ENCODE measurements around the gene FHAD1.
A peak's percentile ranks its signal among the peaks of the same experiment; 100 is the strongest.

Gene FHAD1

DNA sequence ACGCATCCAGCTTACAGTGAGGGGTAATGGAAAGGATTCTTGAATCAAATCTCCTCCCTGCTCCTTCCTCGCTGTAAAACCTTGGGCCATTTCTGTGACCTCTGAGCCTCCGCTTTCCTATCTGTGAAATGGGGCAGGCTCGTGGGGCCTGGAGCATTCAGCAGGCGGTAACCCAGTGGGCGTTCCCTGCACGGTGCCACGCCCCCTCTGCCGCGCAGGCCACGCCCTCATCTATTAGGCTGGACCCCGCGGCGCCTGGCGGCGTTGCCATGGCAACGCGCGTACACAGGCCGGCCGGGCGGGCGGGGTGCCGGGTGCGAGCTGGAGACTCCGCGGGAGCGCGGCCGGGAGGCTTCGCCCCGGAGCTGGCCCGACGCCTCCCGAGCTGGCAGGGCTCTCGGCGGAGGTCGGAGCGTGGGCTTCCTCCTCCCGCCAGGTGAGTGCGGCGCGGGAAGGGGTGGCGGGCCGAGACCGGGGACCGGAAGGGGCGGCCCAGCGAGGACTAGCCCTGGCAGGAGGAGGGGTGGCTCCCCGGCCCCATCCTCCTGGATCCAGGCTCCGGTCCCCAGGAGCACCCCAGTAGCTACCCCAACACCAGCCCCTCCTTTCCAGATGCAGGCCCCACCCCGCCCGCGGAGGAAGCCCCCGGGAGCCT, at the start of gene FHAD1:
FHAD1 (plus strand) TSS at position 264 of the 655 bp plus-strand sequence. CDS start 4,562 bp downstream, outside the sequence.
- DNase-seq, result peak; percentile 62

DNA sequence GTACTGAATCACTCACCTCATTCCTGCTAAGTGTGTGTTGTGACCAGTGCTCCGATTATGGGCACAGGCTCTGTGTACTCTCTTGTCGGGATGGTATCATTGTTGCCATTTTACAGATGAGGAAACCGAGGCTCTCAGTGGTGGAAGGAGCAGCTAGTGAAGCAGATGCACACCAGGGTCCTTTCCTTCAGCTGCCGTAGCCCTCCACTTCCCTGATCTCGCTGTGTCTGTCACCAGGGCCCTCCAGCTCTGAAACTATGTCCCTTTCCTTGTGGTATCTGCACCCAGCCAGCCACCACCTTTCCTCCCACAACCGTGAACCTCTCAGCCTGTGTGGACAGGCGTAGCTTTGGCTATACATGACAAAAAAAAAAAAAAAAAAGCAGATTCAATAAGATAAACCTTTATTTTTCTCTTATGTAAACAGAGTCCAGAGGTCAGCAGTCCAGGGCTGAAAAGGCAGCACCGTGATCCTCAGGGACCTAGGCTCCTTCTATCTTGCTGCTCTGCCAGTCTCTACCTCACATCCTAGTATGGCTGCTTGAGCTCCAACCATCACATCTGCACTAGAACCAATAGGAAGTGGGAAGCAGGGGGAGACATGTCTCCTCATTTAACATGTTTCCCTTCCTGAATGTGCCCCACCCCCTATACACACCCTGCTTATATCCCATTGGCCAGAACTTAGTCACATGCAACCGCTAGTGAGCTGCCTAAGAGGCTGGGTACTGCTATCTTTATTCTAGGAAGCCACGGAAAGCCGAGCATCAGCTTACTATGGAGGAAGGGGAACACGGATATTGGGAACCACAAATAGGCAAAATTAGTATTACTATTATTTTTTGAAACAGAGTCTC, 49.2 kb upstream of the FHAD1 start:
- DNase-seq, result no peak

DNA sequence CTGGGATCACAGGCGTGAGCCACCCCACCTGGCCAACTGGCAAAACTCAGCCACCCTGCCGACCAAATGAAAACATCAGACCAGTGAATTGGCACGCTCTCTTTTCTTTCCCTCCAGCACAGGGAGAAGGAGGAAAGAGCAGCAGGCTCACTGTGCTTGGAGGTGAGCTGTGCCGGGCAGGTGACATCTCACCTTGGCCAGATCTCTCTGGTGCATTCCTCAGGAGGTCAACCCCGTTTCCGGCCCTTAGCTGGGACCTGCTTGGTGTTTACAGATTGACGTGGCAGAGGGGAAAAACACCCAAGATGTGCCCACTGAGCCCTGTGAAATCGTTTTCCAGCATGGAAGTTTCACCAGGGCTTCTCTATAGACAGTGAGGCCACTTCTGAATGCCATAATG, 48.3 kb upstream of the FHAD1 start:
- no peak for DNase-seq

DNA sequence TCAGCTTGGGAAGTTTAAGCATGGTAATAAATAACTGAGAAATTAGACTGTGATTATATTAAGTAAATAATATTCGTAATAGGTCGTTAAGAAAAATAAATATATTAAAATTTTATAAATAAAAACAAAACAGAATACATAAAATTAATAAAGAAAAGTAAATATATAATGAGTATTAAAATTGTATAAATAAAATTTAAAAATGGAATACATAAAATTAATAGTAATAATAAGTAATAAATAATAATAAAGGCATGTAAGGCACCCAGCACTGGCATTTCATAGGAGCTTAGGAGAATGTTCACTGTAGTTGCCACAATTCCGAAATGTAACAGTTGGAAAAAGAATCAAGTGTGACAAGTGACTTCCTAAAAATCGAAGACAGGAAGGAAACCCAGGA, 45.8 kb upstream of the FHAD1 start:
- no peak for DNase-seq

DNA sequence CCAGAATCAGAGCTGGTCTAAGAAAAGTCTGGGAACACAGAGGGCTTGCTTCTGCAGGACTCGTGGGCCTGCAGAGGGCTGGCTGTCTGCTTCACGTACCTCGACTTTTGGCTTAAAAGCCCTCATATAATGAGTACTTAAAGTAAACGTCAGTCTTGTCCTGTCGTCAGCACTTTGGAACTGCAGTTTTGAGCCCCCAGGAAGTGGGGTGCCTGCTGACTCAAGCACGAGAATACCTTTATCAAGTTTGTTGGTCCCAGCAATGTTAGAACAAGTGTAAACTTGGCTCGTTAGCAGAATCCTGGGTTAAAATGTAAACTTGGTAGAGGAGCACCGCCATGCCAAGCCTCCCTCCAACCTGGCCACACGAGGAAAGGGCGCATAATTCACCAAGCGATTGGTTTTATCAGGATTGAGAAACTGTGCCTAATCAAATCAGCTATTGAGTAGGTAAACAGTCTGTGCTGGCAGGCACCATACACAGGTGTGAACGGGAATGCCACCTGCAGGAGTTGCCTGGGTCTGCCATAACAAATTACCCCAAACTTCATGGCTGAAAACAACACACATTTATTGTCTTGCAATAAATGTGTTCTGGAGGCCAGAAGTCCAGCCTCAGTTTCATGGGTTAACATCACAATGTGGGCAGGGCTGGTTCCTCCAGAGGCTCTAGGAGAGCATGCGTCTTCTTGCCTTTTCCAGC, 45.0 kb upstream of the FHAD1 start:
- no peak for DNase-seq

DNA sequence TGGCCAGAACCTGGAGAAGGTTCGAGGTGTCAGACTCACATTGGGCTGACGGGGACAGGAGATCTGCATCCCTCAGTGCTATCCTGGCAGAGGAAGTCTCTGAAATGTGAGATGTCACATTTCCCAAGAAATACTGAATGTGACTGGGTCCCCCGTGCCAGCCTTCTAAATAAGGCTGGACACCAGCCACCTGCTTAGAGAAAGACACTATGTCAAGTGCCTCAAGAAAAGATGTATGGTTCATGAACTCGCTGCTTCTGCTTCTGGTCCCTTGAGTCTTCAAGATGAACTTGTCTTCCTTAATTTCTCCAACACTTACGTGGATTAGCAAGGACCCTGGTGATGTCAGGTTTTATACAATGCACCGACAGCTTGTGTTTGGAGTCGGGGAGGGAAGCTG, 42.1 kb upstream of the FHAD1 start:
- DNase-seq, result no peak

DNA sequence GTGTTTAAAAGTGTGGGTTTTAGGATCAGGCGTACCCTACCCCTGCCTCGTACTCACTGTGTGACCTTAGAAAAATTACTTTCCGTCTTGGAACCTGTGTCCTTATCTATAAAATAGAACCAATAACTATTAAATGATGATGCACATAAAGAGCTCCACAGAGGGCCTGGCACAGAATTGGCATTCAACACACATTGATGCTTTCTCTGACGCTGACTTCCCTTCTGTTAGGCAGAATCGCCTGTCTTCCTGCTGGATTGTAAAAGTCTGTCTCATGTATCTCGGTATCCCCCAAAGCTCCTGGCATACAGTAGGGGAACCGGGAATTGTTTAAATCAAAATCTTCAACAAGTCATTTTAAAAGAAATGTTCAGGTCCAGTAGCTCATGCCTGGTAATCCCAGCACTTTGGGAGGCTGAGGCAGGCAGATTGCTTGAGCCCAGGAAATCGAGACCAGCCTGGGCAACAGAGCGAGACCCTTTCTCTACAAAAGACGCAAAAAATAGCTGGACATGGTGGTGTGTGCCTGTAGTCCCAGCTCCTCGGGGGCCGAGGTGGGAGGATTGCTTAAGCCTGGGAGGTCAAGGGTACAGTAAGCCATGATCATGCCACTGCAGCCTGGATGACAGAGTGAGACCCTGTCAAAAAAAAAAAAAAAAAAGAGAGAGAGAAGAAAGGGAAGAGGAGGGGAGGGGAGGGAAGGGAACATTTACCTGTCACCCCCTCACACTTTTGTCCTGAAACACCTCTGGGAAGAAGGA, 41.3 kb upstream of the FHAD1 start:
- DNase-seq, result no peak

DNA sequence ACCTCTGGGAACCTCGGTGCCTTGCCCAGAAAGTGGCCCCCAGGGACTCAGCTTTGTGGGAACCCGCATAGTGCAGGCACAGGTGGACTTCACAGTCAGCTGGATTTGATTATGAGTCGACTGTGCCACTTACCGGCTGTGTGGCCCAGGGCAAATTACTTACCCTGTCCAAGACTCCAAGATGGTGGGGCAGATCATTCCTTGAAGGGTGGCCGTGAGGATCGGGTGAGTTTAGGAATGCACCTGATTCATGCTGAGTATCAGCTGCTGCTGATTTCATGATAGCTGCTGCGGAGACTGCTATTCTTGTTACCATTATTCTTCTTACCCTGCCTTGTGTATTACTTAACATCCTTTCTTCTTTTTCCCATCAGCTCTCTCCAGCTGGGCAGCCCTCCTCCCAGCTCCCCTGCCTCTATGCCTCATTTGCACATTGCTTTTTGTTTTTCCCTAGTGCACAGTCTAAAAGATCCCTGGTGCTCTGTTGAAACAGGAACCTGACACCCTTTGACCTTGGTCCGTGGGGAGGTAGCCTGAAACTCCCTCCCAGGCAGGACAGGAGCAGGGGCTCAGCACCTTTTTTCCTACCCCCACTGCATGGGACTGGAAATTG, 40.5 kb upstream of the FHAD1 start:
- no peak for DNase-seq

DNA sequence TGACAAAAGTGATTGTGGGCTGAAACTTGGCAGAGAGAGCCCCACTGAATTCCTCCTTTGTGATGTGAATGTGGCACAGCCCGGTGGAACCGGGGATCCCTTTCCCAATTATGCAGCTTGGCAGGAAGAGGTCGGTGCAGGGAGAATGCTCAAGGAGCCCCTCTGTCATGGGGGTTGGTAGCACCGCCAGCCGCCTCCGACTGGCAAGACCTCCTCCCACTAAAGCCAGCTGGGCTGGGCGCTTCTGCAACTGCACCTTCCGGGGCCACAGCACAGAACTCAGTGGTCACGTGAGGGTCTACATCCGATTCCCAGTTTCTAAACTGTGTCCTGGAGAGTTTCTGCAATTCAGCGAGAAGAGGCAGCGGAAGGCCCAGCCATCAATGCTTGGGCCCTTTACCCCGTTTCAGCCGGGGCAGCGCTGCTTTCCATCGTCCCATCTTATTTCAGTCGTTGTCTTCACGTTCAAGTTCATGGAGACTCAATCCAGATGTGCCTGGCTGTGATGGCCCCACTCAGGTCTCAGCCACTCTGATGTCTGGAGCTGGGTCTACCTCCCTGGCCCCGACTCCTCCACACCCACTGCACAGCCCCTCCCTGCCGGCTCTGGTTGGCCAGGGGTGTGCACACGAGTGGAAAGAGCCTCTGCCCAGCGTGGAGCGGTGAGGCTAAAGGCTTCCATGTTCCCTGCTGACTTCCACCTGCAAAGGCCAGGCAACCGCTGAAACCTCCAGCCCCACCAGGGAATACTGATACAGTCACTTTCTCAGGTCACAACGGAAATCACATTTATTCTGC, 39.8 kb upstream of the FHAD1 start:
- no peak for DNase-seq

DNA sequence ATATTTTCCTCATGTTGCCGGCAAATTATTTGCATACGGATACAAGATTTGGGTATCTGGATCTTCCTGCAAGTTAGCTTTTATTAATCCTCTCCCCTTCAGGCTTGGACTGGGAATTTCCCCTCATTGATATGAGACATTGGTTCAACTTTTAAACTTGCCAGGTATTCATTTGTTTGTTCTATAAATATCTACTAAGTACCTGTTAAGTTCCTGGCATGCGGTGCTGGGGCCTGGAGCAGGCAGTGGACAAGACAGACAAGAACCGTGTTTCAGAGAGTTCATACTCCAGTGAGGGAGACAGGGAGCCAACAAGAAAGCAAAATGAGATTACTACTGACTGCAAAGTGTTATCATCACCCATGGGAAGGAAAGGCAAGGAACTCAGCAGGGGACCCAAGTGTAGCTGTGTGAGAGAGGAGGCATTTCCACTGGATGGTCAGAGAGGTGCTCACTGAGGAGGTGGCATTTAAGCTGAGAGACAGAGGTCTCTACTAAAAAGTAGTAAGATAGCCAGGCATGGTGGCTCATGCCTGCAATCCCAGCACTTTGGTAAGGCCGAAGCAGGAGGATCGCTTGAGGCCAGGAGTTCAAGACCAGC, 39.1 kb upstream of the FHAD1 start:
- no peak for DNase-seq

DNA sequence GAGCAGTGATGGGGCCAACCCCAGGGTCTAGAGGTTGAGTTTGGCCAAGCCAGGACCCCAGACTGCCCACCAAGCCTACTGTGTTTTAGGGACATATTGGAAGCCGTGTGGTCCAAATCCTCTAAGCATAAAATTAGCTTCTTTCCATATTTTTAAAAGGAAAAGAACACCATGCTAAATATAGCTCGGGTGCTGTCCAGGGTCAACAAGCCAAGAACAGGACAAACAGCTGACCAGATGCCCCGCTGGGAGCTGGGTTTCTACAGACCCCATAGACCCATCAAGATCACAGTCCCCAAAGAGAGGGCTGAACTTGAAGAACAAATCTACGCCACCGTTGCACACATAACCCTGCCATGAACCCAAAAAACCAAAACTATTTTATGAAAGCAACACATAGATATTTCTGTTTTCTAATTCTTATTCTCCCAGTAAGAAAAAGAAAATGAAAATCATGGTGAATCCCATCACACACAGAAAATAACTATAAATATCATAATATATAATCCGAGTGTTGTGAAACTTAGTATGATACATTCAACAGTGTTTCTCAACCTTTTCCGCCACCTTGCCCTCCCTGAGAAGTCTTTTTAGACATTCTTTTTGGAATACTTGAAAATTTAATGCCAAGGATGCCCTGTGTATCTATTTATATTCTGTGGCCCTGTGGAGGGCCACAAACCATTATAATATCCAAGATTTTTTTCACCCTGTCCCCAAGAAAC, 36.2 kb upstream of the FHAD1 start:
- no peak for DNase-seq

DNA sequence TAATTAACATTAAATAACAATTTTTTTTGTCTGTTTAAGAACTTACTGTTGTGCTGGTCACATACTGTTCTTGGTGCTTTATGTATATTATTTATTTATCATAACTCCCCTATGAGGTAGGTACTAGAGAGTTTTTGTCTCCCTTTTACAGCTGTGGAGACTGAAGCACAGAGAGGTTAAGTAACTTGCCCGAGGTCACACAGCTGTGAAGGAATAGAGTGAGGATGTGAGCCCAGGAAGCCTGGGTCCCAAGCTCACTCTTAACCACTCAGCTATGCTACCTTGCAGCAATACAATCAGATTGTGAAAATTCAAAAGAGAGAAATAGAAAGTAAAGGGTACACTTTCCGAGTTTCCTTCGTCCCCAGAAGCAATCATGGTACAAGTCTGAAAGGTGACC, 35.6 kb upstream of the FHAD1 start:
- no peak for DNase-seq

DNA sequence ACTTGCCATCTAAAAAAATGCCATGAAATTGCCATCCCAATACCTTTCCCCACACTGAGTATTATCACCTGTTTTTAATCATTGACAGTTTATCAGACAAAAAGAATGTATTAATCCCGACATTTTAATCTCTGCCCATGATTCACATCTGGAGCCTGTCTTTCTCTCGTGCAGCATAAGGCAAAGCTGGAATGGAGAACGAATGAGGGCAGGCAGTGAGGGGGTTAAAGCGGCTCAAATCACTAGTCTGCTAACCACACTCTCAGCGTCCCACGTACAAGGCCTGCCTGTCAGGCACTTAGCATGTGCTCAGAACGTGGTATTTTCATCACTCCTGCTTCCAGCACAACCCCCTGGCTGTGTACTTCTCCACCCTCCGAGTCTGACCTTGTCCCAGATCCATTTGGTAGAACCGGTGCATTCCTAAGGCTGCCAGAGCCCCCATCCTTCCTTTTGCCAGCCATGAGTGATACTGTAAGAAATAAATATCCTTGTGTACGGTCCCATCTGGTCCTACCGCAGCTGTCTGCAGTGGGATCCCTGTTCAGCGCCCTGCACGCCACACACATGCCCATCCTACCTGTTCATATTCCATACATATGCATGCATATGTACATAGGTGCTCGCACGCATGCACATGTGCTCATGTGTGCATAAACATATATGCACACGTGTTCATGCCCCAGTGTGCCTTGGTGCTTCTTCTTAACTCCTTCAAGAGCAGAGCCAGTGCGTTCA, 34.6 kb upstream of the FHAD1 start:
- no peak for DNase-seq

DNA sequence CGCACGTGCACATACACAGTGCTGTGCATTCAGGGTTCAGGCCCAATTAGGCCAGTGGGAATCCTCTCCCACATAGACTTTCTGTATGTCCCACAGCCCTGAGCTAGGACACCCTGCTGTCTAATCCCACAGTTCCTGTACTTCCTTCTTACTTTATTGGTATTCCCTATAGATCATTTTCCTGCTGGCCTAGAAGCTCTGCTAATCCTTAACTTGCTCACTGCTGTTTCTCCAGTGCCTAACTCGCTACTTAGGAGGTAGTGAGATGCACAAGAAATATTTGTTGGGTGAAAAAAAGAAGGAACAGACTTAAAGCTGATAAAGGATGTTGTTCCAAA, 34.1 kb upstream of the FHAD1 start:
- no peak for DNase-seq

DNA sequence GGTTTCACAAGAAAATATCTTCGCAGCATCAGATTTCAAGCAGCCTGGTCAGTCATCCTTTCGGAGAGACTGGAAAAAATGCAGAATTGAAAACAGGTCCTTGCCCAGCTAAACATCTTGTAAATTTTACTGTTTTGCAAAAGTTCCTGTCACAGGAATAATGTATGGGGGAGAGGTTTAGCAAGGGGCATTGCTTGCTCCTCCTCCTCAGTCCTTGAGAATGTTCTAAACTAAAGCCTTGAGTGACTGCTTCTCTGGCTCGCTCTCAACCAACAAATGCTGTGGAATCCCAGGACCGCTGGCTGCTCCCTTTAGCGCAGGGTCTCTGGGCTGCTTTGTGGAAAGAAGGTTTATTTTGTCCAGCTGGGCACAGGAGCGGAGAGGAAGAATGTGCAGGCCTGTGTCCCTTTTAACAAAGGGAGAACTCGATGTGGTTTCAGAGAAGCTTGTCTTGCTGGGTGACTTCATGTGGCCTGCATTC, 33.6 kb upstream of the FHAD1 start:
- DNase-seq, result no peak

DNA sequence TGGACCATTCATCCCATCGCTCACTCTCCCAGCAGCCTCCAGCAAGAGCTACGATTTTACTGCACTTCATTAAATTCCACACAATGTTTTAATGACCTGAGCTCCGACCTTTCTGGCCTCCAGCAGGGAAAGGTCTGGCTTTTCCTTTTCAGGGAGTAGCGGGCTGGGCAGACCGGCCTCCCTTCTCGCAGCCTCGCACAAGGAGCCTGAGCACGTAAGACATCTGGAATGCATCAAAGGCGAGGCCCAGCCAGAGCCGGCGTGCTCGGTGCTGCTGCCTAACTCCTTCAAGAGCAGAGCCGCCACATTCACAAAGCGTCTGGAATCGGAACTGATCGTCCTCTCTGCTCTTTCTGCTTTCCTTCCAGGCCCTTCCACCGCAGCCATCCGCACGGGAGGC, 32.5 kb upstream of the FHAD1 start:
- no peak for DNase-seq

DNA sequence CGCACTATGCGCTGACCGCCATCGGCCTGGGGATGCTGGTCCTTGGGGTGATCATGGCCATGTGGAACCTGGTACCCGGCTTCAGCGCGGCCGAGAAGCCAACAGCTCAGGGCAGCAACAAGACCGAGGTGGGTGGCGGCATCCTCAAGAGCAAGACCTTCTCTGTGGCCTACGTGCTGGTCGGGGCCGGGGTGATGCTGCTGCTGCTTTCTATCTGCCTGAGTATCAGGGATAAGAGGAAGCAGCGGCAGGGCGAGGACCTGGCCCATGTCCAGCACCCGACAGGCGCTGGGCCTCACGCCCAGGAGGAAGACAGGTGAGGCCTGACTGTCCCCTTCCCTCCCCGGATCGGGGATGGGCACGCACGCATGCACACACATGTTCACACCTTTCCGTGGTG, 31.9 kb upstream of the FHAD1 start:
- DNase-seq, result no peak

DNA sequence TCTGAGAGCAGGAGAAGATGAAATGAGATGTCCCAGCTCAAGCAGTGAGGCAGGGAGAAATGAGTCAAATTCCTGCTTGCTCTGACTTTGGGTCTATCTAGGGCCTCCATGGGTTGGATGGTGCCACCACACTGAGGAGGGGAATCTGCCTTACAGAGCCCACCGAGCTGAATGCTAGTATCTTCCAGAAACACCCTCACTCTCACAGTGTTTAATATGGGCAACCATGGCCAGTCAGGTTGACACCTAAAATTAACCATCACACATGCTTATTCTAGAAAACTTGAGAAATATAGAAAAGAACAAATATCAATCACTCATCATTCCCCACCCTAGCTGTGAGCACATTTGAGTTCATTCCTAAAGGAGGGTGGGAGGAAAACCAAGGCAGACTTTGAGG, 29.4 kb upstream of the FHAD1 start:
- DNase-seq, result no peak

DNA sequence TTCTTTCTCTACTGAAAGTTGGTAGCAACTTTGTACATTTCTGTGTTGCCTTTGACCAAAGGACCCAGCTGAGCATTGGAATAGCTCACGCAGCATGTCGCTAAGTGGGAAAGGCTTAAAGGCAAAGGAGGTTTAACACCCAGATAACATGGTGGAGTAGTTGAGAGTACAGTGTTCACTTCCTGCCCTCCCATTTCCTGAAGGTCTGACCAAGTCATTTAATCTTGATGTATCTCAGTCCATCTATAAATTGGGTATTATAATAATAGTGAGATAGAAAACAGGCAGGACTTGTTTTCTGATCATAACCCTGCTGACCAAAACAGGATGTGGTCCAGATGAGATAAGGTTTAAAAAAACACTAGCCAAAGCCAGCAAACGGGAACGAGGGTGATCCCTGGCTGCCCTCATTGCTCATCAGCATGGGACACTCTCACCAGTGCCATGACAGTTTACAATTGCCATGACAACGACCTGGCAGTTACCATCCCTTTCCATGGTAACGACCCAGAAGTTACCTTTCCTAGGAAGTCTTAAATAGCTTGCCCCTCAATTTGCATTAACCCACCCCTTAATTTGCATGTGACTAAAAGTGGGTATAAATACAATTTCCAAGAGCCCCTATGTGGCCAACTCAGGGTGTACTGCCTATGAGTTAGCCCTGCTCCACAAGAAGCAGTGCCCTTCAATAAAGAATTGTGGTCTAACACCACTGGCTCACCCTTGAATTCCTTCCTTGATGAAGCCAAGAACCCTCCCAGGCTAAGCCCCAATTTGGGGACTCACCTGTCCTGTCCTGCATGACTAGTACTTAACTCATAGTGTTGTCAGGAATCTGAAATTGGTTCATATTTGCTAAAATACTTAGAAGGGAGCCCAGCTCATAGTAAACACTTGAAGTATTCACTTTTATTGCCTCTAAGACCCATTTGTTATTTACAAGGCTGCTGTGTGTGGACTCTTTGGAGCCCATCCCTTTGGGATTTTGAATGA, 28.4 kb upstream of the FHAD1 start:
- no peak for DNase-seq

All from 8988T (cell line).